HG03575 (cell line): ENCODE data around the gene RBM20.

Experiments
- ATAC-seq: cut with Tn5 transposase; IDR thresholded peaks from one replicate; pipeline ENCODE4 v1.9.1; 2021; ENCODE audit not compliant: unreplicated experiment, insufficient number of reproducible peaks, low FRiP score; ENCODE audit errors: extremely low read depth

The RBM20 gene

GRCh38 chr10:110834629-110835301 lies 190.6 kb downstream of the RBM20 start:
- no peak for ATAC-seq

- no peak for ATAC-seq
Measured at GRCh38 chr10:110835841-110836240, 191.7 kb downstream of the RBM20 start.

GRCh38 chr10:110836706-110837105 lies 192.6 kb downstream of the RBM20 start:
- ATAC-seq = no peak

- no peak for ATAC-seq
Measured at GRCh38 chr10:110837418-110838171, 193.5 kb downstream of the RBM20 start.

GRCh38 chr10:110840225-110840922 lies 196.2 kb downstream of the RBM20 start:
- ATAC-seq = no peak

- ATAC-seq = no peak
Measured at GRCh38 chr10:110840923-110841428, 196.8 kb downstream of the RBM20 start.

- peak; percentile 65 for ATAC-seq
Measured at GRCh38 chr10:110841767-110842267, 197.7 kb downstream of the RBM20 start.

GRCh38 chr10:110842326-110842904 lies 198.3 kb downstream of the RBM20 start:
- no peak for ATAC-seq

- ATAC-seq = peak; percentile 46
Measured at GRCh38 chr10:110843031-110843430, 198.9 kb downstream of the RBM20 start.

GRCh38 chr10:110843796-110844616 lies 199.9 kb downstream of the RBM20 start:
- no peak for ATAC-seq

GRCh38 chr10:110844617-110844881 lies 200.4 kb downstream of the RBM20 start:
- no peak for ATAC-seq

- ATAC-seq = no peak
Measured at GRCh38 chr10:110845192-110845755, 201.1 kb downstream of the RBM20 start.

- ATAC-seq = no peak
Measured at GRCh38 chr10:110845756-110846620, 201.9 kb downstream of the RBM20 start.

- no peak for ATAC-seq
Measured at GRCh38 chr10:110847374-110847773, 203.2 kb downstream of the RBM20 start.

GRCh38 chr10:110848106-110848505 lies 204.0 kb downstream of the RBM20 start:
- no peak for ATAC-seq

- ATAC-seq = no peak
Measured at GRCh38 chr10:110850099-110850498, 206.0 kb downstream of the RBM20 start.

- no peak for ATAC-seq
Measured at GRCh38 chr10:110851020-110851612, 207.0 kb downstream of the RBM20 start.
